Measurements from ENCODE around the gene YEATS2. TPM values are rescaled to one million over a fixed set of nuclear protein-coding genes. Genes with fewer than 3 reads are reported as not detected.
"Not testable (repeated sequence)": the region's sequence is repeated elsewhere in the genome, so short reads cannot be mapped to it uniquely, and the experiment has no call there.

YEATS2 gene
- total RNA-seq, 2 donors from 2014 or later: 9.2 to 12.6 TPM

GRCh38 chr3:183734750-183735494 lies 37.3 kb downstream of the YEATS2 start:
- no peak for DNase-seq (ENCODE audit: low spot score)
- TF ChIP-seq CTCF (IDR thresholded peaks at IDR 0.05): no peak
- Histone ChIP-seq H3K9me3 (no peaks in the 10 kb centered on the region), H3K4me1 (no peaks in the 10 kb centered on the region), H3K27me3 (no peaks in the 10 kb centered on the region), H3K27ac (no peak overlapping the region), H3K36me3 (peaks cover 29% of the 10 kb centered on the region), H3K4me3 (no peak overlapping the region)

DNA sequence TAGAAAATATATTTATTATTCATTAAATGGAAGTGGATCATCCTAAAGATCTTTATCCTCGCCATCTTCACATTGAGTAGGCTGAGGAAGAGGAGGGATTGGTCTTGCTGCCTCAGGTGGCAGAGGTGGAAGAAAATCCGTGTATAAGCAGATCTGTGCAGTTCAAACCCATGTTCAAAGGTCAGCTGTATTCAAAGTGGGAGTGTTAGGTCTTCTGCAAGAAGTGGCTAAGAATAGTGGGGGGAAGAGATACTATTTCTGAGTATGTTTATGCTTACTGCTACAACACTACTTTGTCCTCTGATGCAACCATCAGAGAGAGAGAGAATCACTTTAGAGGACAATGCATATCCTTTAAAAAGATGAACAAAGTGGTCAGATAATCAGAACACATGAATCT lies 39.5 kb downstream of the YEATS2 start:
- no peaks in the 10 kb centered on the region for H3K4me1 ChIP-seq
- H3K27me3 ChIP-seq: no peaks in the 10 kb centered on the region
- no peaks in the 10 kb centered on the region for H3K9me3 ChIP-seq
- H3K36me3 ChIP-seq: peaks cover 22% of the 10 kb centered on the region
- no peak for TF ChIP-seq CTCF (IDR thresholded peaks at IDR 0.05)
- H3K27ac ChIP-seq: no peak overlapping the region
- H3K4me3 ChIP-seq: no peak overlapping the region
- DNase-seq (ENCODE audit: low spot score): no peak

GRCh38 chr3:183740154-183740553 lies 42.6 kb downstream of the YEATS2 start:
- H3K27me3 ChIP-seq; H3K4me3 ChIP-seq; DNase-seq (ENCODE audit: low spot score); H3K4me1 ChIP-seq; H3K27ac ChIP-seq; H3K9me3 ChIP-seq: not testable (repeated sequence)
- H3K36me3 ChIP-seq: peaks cover 17% of the 10 kb centered on the region

DNA sequence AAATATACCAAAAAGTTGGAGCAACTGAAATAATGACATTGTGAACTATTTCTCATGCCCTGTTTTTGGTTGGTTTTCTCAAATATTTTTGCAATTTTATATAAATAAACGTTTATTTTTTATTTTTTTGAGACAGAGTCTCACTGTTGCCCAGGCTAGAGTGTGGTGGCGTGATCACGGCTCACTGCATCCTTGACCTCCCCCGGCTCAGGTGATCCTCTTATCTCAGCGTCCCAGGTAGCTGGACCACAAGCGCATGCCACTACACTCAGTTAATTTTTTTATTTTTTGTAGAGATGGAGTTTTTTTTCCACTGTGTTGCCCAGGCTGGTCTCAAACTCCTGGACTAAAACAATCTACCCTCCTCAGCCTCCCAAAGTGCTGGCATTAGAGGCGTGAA lies 45.6 kb downstream of the YEATS2 start:
- Histone ChIP-seq H3K9me3 (no peaks in the 10 kb centered on the region), H3K27ac (no peak overlapping the region), H3K36me3 (peaks cover 9% of the 10 kb centered on the region), H3K4me1 (no peaks in the 10 kb centered on the region), H3K4me3 (no peak overlapping the region), H3K27me3 (no peaks in the 10 kb centered on the region)
- TF ChIP-seq CTCF (IDR thresholded peaks at IDR 0.05): no peak
- no peak for DNase-seq (ENCODE audit: low spot score)

GRCh38 chr3:183745300-183746098 lies 47.9 kb downstream of the YEATS2 start:
- Histone ChIP-seq H3K36me3 (peaks cover 20% of the 10 kb centered on the region), H3K27me3 (no peaks in the 10 kb centered on the region), H3K4me3 (no peak overlapping the region), H3K4me1 (no peaks in the 10 kb centered on the region), H3K27ac (no peak overlapping the region), H3K9me3 (no peaks in the 10 kb centered on the region)
- TF ChIP-seq CTCF (IDR thresholded peaks at IDR 0.05): no peak
- no peak for DNase-seq (ENCODE audit: low spot score)

- Histone ChIP-seq H3K9me3 (no peaks in the 10 kb centered on the region), H3K36me3 (peaks cover 45% of the 10 kb centered on the region), H3K27ac (no peak overlapping the region), H3K4me1 (no peaks in the 10 kb centered on the region), H3K27me3 (no peaks in the 10 kb centered on the region), H3K4me3 (no peak overlapping the region)
- no peak for DNase-seq (ENCODE audit: low spot score)
- no peak for TF ChIP-seq CTCF (IDR thresholded peaks at IDR 0.05)
Observed at GRCh38 chr3:183754052-183754451, 56.5 kb downstream of the YEATS2 start.

Measured in right atrium auricular region (tissue), 2 donors.